Panc1 (cell line): Measurements from ENCODE around the gene DSCAML1. TPM values are rescaled to one million over a fixed set of nuclear protein-coding genes. Genes with fewer than 3 reads are reported as not detected.

ENCODE experiments used
- ATAC-seq: fragments of 200-7000 bp; cut with Tn5 transposase; 2 replicates; pipeline ENCODE4 v1.9.1; 2020; ENCODE audit warnings: mild to moderate bottlenecking, moderate library complexity
- BruUV-seq: library from RNA; stranded (reverse); fragments of 400-500 nt; replicated peaks from 2 replicates; lab custom pipeline; 2021; lab: Mats Ljungman, UMichigan
- CTCF ChIA-PET: fragments of 300-600 bp; sonication (Branson Sonifier 250); formaldehyde crosslinking; loops from one replicate; lab custom pipeline; 2022; ENCODE audit warnings: antibody characterized with exemption; lab: Charles Lee
- POLR2A ChIA-PET: fragments of 300-600 bp; sonication (Branson Sonifier 250); formaldehyde crosslinking; loops from one replicate; lab custom pipeline; 2022; ENCODE audit warnings: antibody characterized with exemption; lab: Charles Lee
- DNase-seq: peaks from one replicate; pipeline ENCODE4 v3.0.0-alpha.2; 2010; ENCODE audit warnings: low read depth, low spot score
- H3K27ac ChIP-seq: 2 replicates; pipeline ENCODE4 v1.5.1; 2011; ENCODE audit warnings: mild to moderate bottlenecking, low read length, inconsistent platforms
- H3K27me3 ChIP-seq: fragments of 200-500 bp; sonication (Bioruptor generic); 2 replicates; pipeline ENCODE4 v1.6.0; 2014; ENCODE audit warnings: low read length, inconsistent platforms; ENCODE audit not compliant: control insufficient read depth, insufficient read depth
- H3K36me3 ChIP-seq: fragments of 200-500 bp; sonication (Bioruptor generic); 2 replicates; pipeline ENCODE4 v1.5.1; 2014; ENCODE audit warnings: inconsistent platforms, mild to moderate bottlenecking, low read length, moderate library complexity; ENCODE audit not compliant: control insufficient read depth, insufficient read depth
- H3K4me1 ChIP-seq: 2 replicates; pipeline ENCODE4 v1.5.1; 2011; ENCODE audit warnings: inconsistent platforms, mild to moderate bottlenecking, low read length, moderate library complexity; ENCODE audit not compliant: control insufficient read depth, insufficient read depth
- H3K4me3 ChIP-seq, 2 experiments: 2 replicates each; pipeline ENCODE4 v1.5.1; 2011 to 2012; ENCODE audit warnings: low read depth in 2 of 2, low read length in 2 of 2, mild to moderate bottlenecking in 2 of 2, inconsistent platforms in 1 of 2, moderate library complexity in 1 of 2
- H3K9me3 ChIP-seq: fragments of 200-500 bp; sonication (Bioruptor generic); 2 replicates; pipeline ENCODE4 v1.5.1; 2014; ENCODE audit warnings: low read depth, mild to moderate bottlenecking, inconsistent platforms, low read length, moderate library complexity; ENCODE audit not compliant: control insufficient read depth, insufficient read depth
- CTCF ChIP-seq: fragments of 450-650 bp; IDR thresholded peaks from 2 replicates; pipeline ENCODE4 v1.5.1; 2017; ENCODE audit warnings: mild to moderate bottlenecking
- POLR2AphosphoS5 ChIP-seq: IDR thresholded peaks from 2 replicates; pipeline ENCODE4 v1.6.1; 2012; ENCODE audit warnings: mild to moderate bottlenecking, low read depth, low read length, moderate library complexity
- REST ChIP-seq, 2 experiments: IDR thresholded peaks; 2 replicates each; pipeline ENCODE4 v1.6.1; 2011 to 2012; ENCODE audit warnings: low read depth in 2 of 2, control low read depth in 1 of 2, low read length in 1 of 2, mild to moderate bottlenecking in 1 of 2, moderate library complexity in 1 of 2; ENCODE audit not compliant: insufficient read depth in 1 of 2
- SIN3A ChIP-seq: IDR thresholded peaks from 2 replicates; pipeline ENCODE4 v1.6.1; 2012; ENCODE audit warnings: low read depth, mild to moderate bottlenecking, low read length, moderate library complexity, borderline replicate concordance; ENCODE audit not compliant: insufficient read depth
- TCF7L2 ChIP-seq: IDR thresholded peaks from 2 replicates; pipeline ENCODE4 v1.6.1; 2011; ENCODE audit warnings: mild to moderate bottlenecking, low read depth, low read length, inconsistent platforms
- in situ Hi-C: cut with HindIII; loops from 2 replicates; pipeline ENCODE4 v1.10.0; 2016; ENCODE audit warnings: low sequenced_read_pairs, low pct_unique_long_range_greater_than_20kb
- intact Hi-C: fragments of 100-400 bp; cut with micrococcal nuclease; formaldehyde crosslinking; loops from one replicate; pipeline ENCODE4 v1.10.0; 2022; ENCODE audit not compliant: unreplicated experiment
- total RNA-seq: library from RNA; stranded (reverse); gene quantifications from one replicate; pipeline ENCODE4 v1.2.1, GENCODE V29; 2021; ENCODE audit not compliant: unreplicated experiment

The DSCAML1 gene
- total RNA-seq, 1 experiment from 2014 or later = 1.6 TPM

- ATAC-seq (no peak), DNase-seq (no peak)
- H3K36me3 ChIP-seq = no peaks in the 10 kb centered on the region
- in situ Hi-C loops = no loop called here
- TF ChIP-seq SIN3A = no peak
- TF ChIP-seq POLR2AphosphoS5 = no peak
- TF ChIP-seq REST (IDR thresholded peaks at IDR 0.05; ENCODE audit: insufficient read depth in 1 of 2, low read depth in 2 of 2, low read length in 1 of 2) = no peak
- TF ChIP-seq CTCF = no peak
- TF ChIP-seq TCF7L2 = no peak
- H3K4me3 ChIP-seq = no peak overlapping the region
- POLR2A ChIA-PET = no interaction called here
- H3K27me3 ChIP-seq = no peaks in the 10 kb centered on the region
- H3K27ac ChIP-seq = no peak overlapping the region
- H3K9me3 ChIP-seq = no peaks in the 10 kb centered on the region
- no peaks in the 10 kb centered on the region for H3K4me1 ChIP-seq
- no TSS peak for BruUV-seq
- CTCF ChIA-PET = no interaction called here
- intact Hi-C loops = no loop called here
Measured at GRCh38 chr11:117662255-117662654, 134.8 kb downstream of the DSCAML1 start.

- DNase-seq (no peak), ATAC-seq (no peak)
- TF ChIP-seq CTCF (no peak), TCF7L2 (no peak), REST (IDR thresholded peaks at IDR 0.05; ENCODE audit: insufficient read depth in 1 of 2, low read depth in 2 of 2, low read length in 1 of 2) (no peak), SIN3A (no peak), POLR2AphosphoS5 (no peak)
- intact Hi-C loops = no loop called here
- ChIA-PET POLR2A (interaction anchor here (0.5 kb wide), 1 partner anchor 13 kb away, joined by 11 read pairs; no protein-coding TSS in a partner anchor), CTCF (interaction anchor here (0.7 kb wide), 1 partner anchor 38 kb away, joined by 3 read pairs; no protein-coding TSS in a partner anchor)
- no TSS peak for BruUV-seq
- Histone ChIP-seq H3K36me3 (no peaks in the 10 kb centered on the region), H3K4me1 (no peaks in the 10 kb centered on the region), H3K4me3 (no peak overlapping the region), H3K27me3 (peaks cover 7% of the 10 kb centered on the region; the same call in 1 of the 2 replicates), H3K9me3 (no peaks in the 10 kb centered on the region), H3K27ac (no peak overlapping the region)
- in situ Hi-C loops = no loop called here
Measured at GRCh38 chr11:117658809-117659208, 138.2 kb downstream of the DSCAML1 start.
